GM23338 (cell line): Measurements from ENCODE around the gene EIF2D. TPM values are rescaled to one million over a fixed set of nuclear protein-coding genes. Genes with fewer than 3 reads are reported as not detected.

ENCODE experiments used
- ATAC-seq: fragments of 200-7000 bp; cut with Tn5 transposase; 3 replicates; pipeline ENCODE4 v1.9.1; 2020
- DNase-seq: peaks from one replicate; pipeline ENCODE4 v3.0.0-alpha.2; 2015; ENCODE audit warnings: low spot score
- H2AFZ ChIP-seq: fragments of 200-600 bp; sonication (generic); 2 replicates; pipeline ENCODE4 v1.8.0; 2016; ENCODE audit warnings: antibody characterized with exemption, mild to moderate bottlenecking, moderate library complexity
- H3F3A ChIP-seq: fragments of 200-600 bp; sonication (generic); replicated peaks from 2 replicates; pipeline ENCODE4 v1.8.0; 2017; ENCODE audit warnings: antibody characterized with exemption, mixed run types, low read depth
- H3K27ac ChIP-seq: fragments of 200-600 bp; sonication (generic); 2 replicates; pipeline ENCODE4 v1.6.1; 2016; ENCODE audit warnings: low read depth
- H3K27me3 ChIP-seq: fragments of 200-600 bp; sonication (generic); 2 replicates; pipeline ENCODE4 v1.8.0; 2016; ENCODE audit warnings: mild to moderate bottlenecking, mixed run types, moderate library complexity; ENCODE audit not compliant: insufficient read depth
- H3K36me3 ChIP-seq: fragments of 200-600 bp; sonication (generic); 2 replicates; pipeline ENCODE4 v1.8.0; 2016; ENCODE audit warnings: mild to moderate bottlenecking; ENCODE audit not compliant: insufficient read depth
- H3K4me1 ChIP-seq: fragments of 200-600 bp; sonication (generic); 2 replicates; pipeline ENCODE4 v1.8.0; 2016; ENCODE audit warnings: mild to moderate bottlenecking, moderate library complexity; ENCODE audit not compliant: insufficient read depth
- H3K4me2 ChIP-seq: fragments of 200-600 bp; sonication (generic); 2 replicates; pipeline ENCODE4 v1.7.1; 2017; ENCODE audit warnings: mixed run types
- H3K4me3 ChIP-seq: fragments of 200-600 bp; sonication (generic); 2 replicates; pipeline ENCODE4 v1.6.1; 2016; ENCODE audit warnings: mixed run types
- H3K79me2 ChIP-seq: fragments of 200-600 bp; sonication (generic); replicated peaks from 2 replicates; pipeline ENCODE4 v1.8.0; 2017; ENCODE audit warnings: mild to moderate bottlenecking; ENCODE audit not compliant: insufficient read depth
- H3K9me2 ChIP-seq: fragments of 200-600 bp; sonication (generic); 2 replicates; pipeline ENCODE4 v1.8.0; 2017; ENCODE audit not compliant: insufficient read depth
- H4K20me1 ChIP-seq: fragments of 200-600 bp; sonication (generic); replicated peaks from 2 replicates; pipeline ENCODE4 v1.8.0; 2017; ENCODE audit warnings: mild to moderate bottlenecking; ENCODE audit not compliant: insufficient read depth
- H3K27ac Mint-ChIP-seq: 2 replicates; pipeline ENCODE4 v1.8.0; 2020; ENCODE audit warnings: inconsistent platforms, mild to moderate bottlenecking, moderate library complexity, mixed read lengths
- H3K27me3 Mint-ChIP-seq: 3 replicates; pipeline ENCODE4 v1.8.0; 2022; ENCODE audit warnings: low read depth, mild to moderate bottlenecking, moderate library complexity, mixed read lengths, inconsistent platforms; ENCODE audit not compliant: insufficient read depth, poor library complexity
- H3K36me3 Mint-ChIP-seq: 3 replicates; pipeline ENCODE4 v1.8.0; 2021; ENCODE audit warnings: low read depth, mild to moderate bottlenecking, inconsistent platforms, moderate library complexity, mixed read lengths
- H3K4me1 Mint-ChIP-seq: 3 replicates; pipeline ENCODE4 v1.8.0; 2020; ENCODE audit warnings: mild to moderate bottlenecking, inconsistent platforms, mixed read lengths
- H3K4me3 Mint-ChIP-seq: 3 replicates; pipeline ENCODE4 v1.8.0; 2021; ENCODE audit warnings: moderate library complexity, mild to moderate bottlenecking, inconsistent platforms, mixed read lengths
- H3K9me3 Mint-ChIP-seq: 3 replicates; pipeline ENCODE4 v1.8.0; 2020; ENCODE audit warnings: moderate library complexity, mild to moderate bottlenecking, inconsistent platforms, mixed read lengths
- CREB1 ChIP-seq: fragments of 250-450 bp; sonication (Bioruptor Pico); IDR thresholded peaks from 2 replicates; pipeline ENCODE4 v1.5.0; 2020; ENCODE audit warnings: low read depth, mild to moderate bottlenecking, moderate library complexity
- CTCF ChIP-seq, 2 experiments: fragments of 200-600 bp in 1 of 2; sonication (generic) in 1 of 2; conservative IDR thresholded peaks; 2 replicates each; pipeline versions ENCODE4 v1.5.1 to v1.6.1; 2016 to 2017; ENCODE audit warnings: antibody characterized with exemption in 2 of 2, low read depth in 2 of 2, mild to moderate bottlenecking in 2 of 2, moderate library complexity in 1 of 2
- ETS1 ChIP-seq: IDR thresholded peaks from 2 replicates; pipeline ENCODE4 v1.6.1; 2016; ENCODE audit warnings: antibody characterized with exemption
- EZH2 ChIP-seq: fragments of 200-600 bp; sonication (generic); IDR thresholded peaks from one replicate; pipeline ENCODE4 v1.8.0; 2017; ENCODE audit warnings: antibody characterized with exemption, mild to moderate bottlenecking, low read depth; ENCODE audit not compliant: unreplicated experiment
- EZH2phosphoT487 ChIP-seq: fragments of 200-600 bp; sonication (generic); IDR thresholded peaks from one replicate; pipeline ENCODE4 v1.8.1; 2018; ENCODE audit warnings: antibody characterized with exemption; ENCODE audit not compliant: unreplicated experiment
- JUNB ChIP-seq: IDR thresholded peaks from one replicate; pipeline ENCODE4 v1.6.1; 2016; ENCODE audit warnings: antibody characterized with exemption; ENCODE audit not compliant: unreplicated experiment
- NANOG ChIP-seq: IDR thresholded peaks from 2 replicates; pipeline ENCODE4 v1.6.1; 2016; ENCODE audit warnings: antibody characterized with exemption, borderline replicate concordance
- POLR2AphosphoS5 ChIP-seq: IDR thresholded peaks from 2 replicates; pipeline ENCODE4 v1.6.1; 2016; ENCODE audit warnings: antibody characterized with exemption, low read depth
- REST ChIP-seq: IDR thresholded peaks from one replicate; pipeline ENCODE4 v1.6.1; 2018; ENCODE audit warnings: antibody characterized with exemption; ENCODE audit not compliant: unreplicated experiment
- STAT1 ChIP-seq: IDR thresholded peaks from one replicate; pipeline ENCODE4 v1.6.1; 2016; ENCODE audit warnings: antibody characterized with exemption; ENCODE audit not compliant: unreplicated experiment
- ZNF114 ChIP-seq: fragments of 250-450 bp; sonication (Bioruptor Pico); IDR thresholded peaks from 2 replicates; pipeline ENCODE4 v1.5.0; 2020; ENCODE audit warnings: mild to moderate bottlenecking, moderate library complexity
- ZNF331 ChIP-seq: fragments of 250-450 bp; sonication (Bioruptor Pico); IDR thresholded peaks from 2 replicates; pipeline ENCODE4 v1.5.0; 2020; ENCODE audit warnings: low read depth, mild to moderate bottlenecking, moderate library complexity
- ZNF462 ChIP-seq: fragments of 250-450 bp; sonication (Bioruptor Pico); IDR thresholded peaks from 2 replicates; pipeline ENCODE4 v1.5.0; 2020; ENCODE audit warnings: mild to moderate bottlenecking, moderate library complexity
- polyA plus RNA-seq: library from polyadenylated mRNA; unstranded; fragments of >200 nt; fragmentation: Nextera tagmentation; extraction: Ambion mirVana; gene quantifications from 2 replicates; pipeline ENCODE4 v1.2.1, GENCODE V29; 2016
- total RNA-seq: library from RNA; depleted of rRNA; stranded (reverse); fragments of >200 nt; shearing (Covaris generic); gene quantifications from 2 replicates; pipeline ENCODE4 v1.2.3, GENCODE V29; 2014

Gene EIF2D
- total and polyA plus RNA-seq, 2 experiments from 2014 or later: 25.1 to 34.8 TPM

- no peaks in the 10 kb centered on the region for H4K20me1 ChIP-seq
- H2AFZ ChIP-seq: no peak overlapping the region
- H3F3A ChIP-seq: peaks cover 10% of the 10 kb centered on the region
- H3K27me3 ChIP-seq: peaks cover 21% of the 10 kb centered on the region
- H3K36me3 ChIP-seq: 0 out of 2 replicates have a peak, but pooled peaks cover 3% of the 10 kb centered on the region
- H3K27me3 Mint-ChIP-seq: peaks cover 7% of the 10 kb centered on the region
- no peaks in the 10 kb centered on the region; the same call in 2 of the 3 replicates for H3K36me3 Mint-ChIP-seq
- no peaks in the 10 kb centered on the region for H3K9me2 ChIP-seq
- H3K4me3 ChIP-seq: no peak overlapping the region
- no peak overlapping the region for H3K27ac ChIP-seq
- no peaks in the 10 kb centered on the region for H3K79me2 ChIP-seq
- DNase-seq: no peak
- no peak overlapping the region for H3K4me2 ChIP-seq
- H3K4me1 ChIP-seq: peaks cover 24% of the 10 kb centered on the region
- ATAC-seq: no peak
- H3K4me1 Mint-ChIP-seq: peaks cover 28% of the 10 kb centered on the region
- no peak overlapping the region for H3K27ac Mint-ChIP-seq
- no peak for TF ChIP-seq ZNF114 (CRISPR knock-in tag)
- no peak for TF ChIP-seq NANOG
- TF ChIP-seq EZH2phosphoT487: no peak
- no peak for TF ChIP-seq JUNB
- TF ChIP-seq ETS1: no peak
- no peak for TF ChIP-seq CREB1 (CRISPR knock-in tag)
- no peak for TF ChIP-seq EZH2
- no peak for TF ChIP-seq POLR2AphosphoS5
- no peak for TF ChIP-seq REST
- TF ChIP-seq ZNF462: no peak
- no peak for TF ChIP-seq ZNF331 (CRISPR knock-in tag)
- TF ChIP-seq STAT1: no peak
- TF ChIP-seq CTCF (conservative IDR thresholded peaks at IDR 0.05; ENCODE audit: low read depth in 2 of 2): no peak
- H3K9me3 Mint-ChIP-seq: no peaks in the 10 kb centered on the region; the same call in 2 of the 3 replicates
- H3K4me3 Mint-ChIP-seq: no peak overlapping the region; the same call in 2 of the 3 replicates
These were observed 25.3 kb upstream of the EIF2D start for GRCh38 chr1:206637605-206638004.
